IMR-90 (cell line): ENCODE measurements around the gene DRC3. TPM values are rescaled to one million over a fixed set of nuclear protein-coding genes. Genes with fewer than 3 reads are reported as not detected.

Source experiments
- ATAC-seq: fragments of 200-7000 bp; cut with Tn5 transposase; 2 replicates; pipeline ENCODE4 v1.9.1; 2020; ENCODE audit warnings: low read depth, mild to moderate bottlenecking, moderate library complexity
- BruUV-seq: library from RNA; stranded (reverse); fragments of 400-500 nt; replicated peaks from 2 replicates; lab custom pipeline; 2021; lab: Mats Ljungman, UMichigan
- CTCF ChIA-PET: fragments of 300-600 bp; formaldehyde crosslinking; extraction: SDS; loops from one replicate; lab custom pipeline; 2021; ENCODE audit warnings: antibody characterized with exemption; lab: Yijun Ruan, JAX
- POLR2A ChIA-PET: fragments of 300-600 bp; sonication (Branson Sonifier 250); formaldehyde crosslinking; loops from one replicate; lab custom pipeline; 2022; ENCODE audit warnings: antibody characterized with exemption; ENCODE audit not compliant: unreplicated experiment; lab: Charles Lee
- DNase-seq: peaks from one replicate; pipeline ENCODE4 v3.0.0; 2013
- H2AFZ ChIP-seq: replicated peaks from 2 replicates; pipeline ENCODE3; 2013; ENCODE audit warnings: low read length, mild to moderate bottlenecking; ENCODE audit not compliant: poor library complexity
- H2AK5ac ChIP-seq: 2 replicates; pipeline ENCODE4 v1.6.1; 2013; ENCODE audit warnings: low read depth, low read length, inconsistent platforms
- H2AK9ac ChIP-seq: replicated peaks from 2 replicates; pipeline ENCODE3; 2013; ENCODE audit warnings: mild to moderate bottlenecking, low read depth, low read length, moderate library complexity; ENCODE audit not compliant: poor library complexity
- H2BK120ac ChIP-seq: 2 replicates; pipeline ENCODE4 v1.6.1; 2013; ENCODE audit warnings: low read depth, low read length, inconsistent platforms
- H2BK15ac ChIP-seq: 3 replicates; pipeline ENCODE4 v1.6.1; 2013; ENCODE audit warnings: low read depth, low read length, inconsistent platforms
- H2BK20ac ChIP-seq: 2 replicates; pipeline ENCODE4 v1.6.1; 2013; ENCODE audit warnings: low read depth, mild to moderate bottlenecking, inconsistent platforms, low read length, moderate library complexity
- H2BK5ac ChIP-seq: 2 replicates; pipeline ENCODE4 v1.6.1; 2013; ENCODE audit warnings: mild to moderate bottlenecking, low read depth, low read length, inconsistent platforms; ENCODE audit not compliant: poor library complexity, severe bottlenecking
- H3K14ac ChIP-seq: replicated peaks from 2 replicates; pipeline ENCODE4 v1.6.1; 2013; ENCODE audit warnings: low read depth, low read length, inconsistent platforms
- H3K18ac ChIP-seq: 2 replicates; pipeline ENCODE4 v1.6.1; 2013; ENCODE audit warnings: low read depth, low read length, control low read depth
- H3K23ac ChIP-seq: 2 replicates; pipeline ENCODE4 v1.6.1; 2013; ENCODE audit warnings: low read depth, low read length, inconsistent platforms
- H3K27ac ChIP-seq: 2 replicates; pipeline ENCODE4 v1.5.1; 2013; ENCODE audit warnings: mild to moderate bottlenecking, control low read depth, low read length; ENCODE audit not compliant: insufficient read depth
- H3K27me3 ChIP-seq: 2 replicates; pipeline ENCODE4 v1.6.1; 2013; ENCODE audit warnings: low read length; ENCODE audit not compliant: control insufficient read depth, insufficient read depth
- H3K36me3 ChIP-seq: 2 replicates; pipeline ENCODE4 v1.6.1; 2013; ENCODE audit warnings: low read length, mixed read lengths; ENCODE audit not compliant: control insufficient read depth, insufficient read depth
- H3K4ac ChIP-seq: 2 replicates; pipeline ENCODE4 v1.6.1; 2013; ENCODE audit warnings: low read depth, low read length, inconsistent platforms
- H3K4me1 ChIP-seq: 2 replicates; pipeline ENCODE4 v1.6.1; 2013; ENCODE audit warnings: low read length, mixed read lengths; ENCODE audit not compliant: control insufficient read depth, insufficient read depth
- H3K4me2 ChIP-seq: 2 replicates; pipeline ENCODE4 v1.6.1; 2013; ENCODE audit warnings: low read depth, mild to moderate bottlenecking, control low read depth, low read length, moderate library complexity
- H3K4me3 ChIP-seq: 2 replicates; pipeline ENCODE4 v1.5.1; 2013; ENCODE audit warnings: low read depth, mild to moderate bottlenecking, control low read depth, low read length, moderate library complexity; ENCODE audit not compliant: insufficient read depth
- H3K56ac ChIP-seq: 2 replicates; pipeline ENCODE4 v1.6.1; 2013; ENCODE audit warnings: low read length, inconsistent platforms; ENCODE audit not compliant: insufficient read depth; ENCODE audit errors: extremely low read depth
- H3K79me1 ChIP-seq, 2 experiments: 2 replicates each; pipeline ENCODE4 v1.6.1; 2013; ENCODE audit warnings: low read length in 2 of 2, inconsistent platforms in 1 of 2, low read depth in 1 of 2
- H3K9ac ChIP-seq: 2 replicates; pipeline ENCODE4 v1.6.1; 2013; ENCODE audit warnings: low read depth, low read length, control low read depth
- H3K9me1 ChIP-seq: 2 replicates; pipeline ENCODE4 v1.6.1; 2013; ENCODE audit warnings: low read length, inconsistent platforms; ENCODE audit not compliant: insufficient read depth
- H3K9me3 ChIP-seq: 2 replicates; pipeline ENCODE4 v1.6.1; 2013; ENCODE audit warnings: low read length; ENCODE audit not compliant: control insufficient read depth, insufficient read depth
- H4K20me1 ChIP-seq: 2 replicates; pipeline ENCODE4 v1.6.1; 2013; ENCODE audit warnings: low read length, inconsistent platforms; ENCODE audit not compliant: insufficient read depth
- H4K5ac ChIP-seq: 2 replicates; pipeline ENCODE4 v1.6.1; 2013; ENCODE audit warnings: mild to moderate bottlenecking, low read depth, low read length, control low read depth
- H4K8ac ChIP-seq, 2 experiments: 2 replicates each; pipeline ENCODE4 v1.6.1; 2013; ENCODE audit warnings: low read depth in 2 of 2, low read length in 2 of 2, control low read depth in 1 of 2, inconsistent platforms in 1 of 2
- H4K91ac ChIP-seq: 2 replicates; pipeline ENCODE4 v1.6.1; 2013; ENCODE audit warnings: low read depth, low read length, inconsistent platforms; ENCODE audit not compliant: insufficient read depth
- CHD1 ChIP-seq: IDR thresholded peaks from 2 replicates; pipeline ENCODE4 v1.6.1; 2012; ENCODE audit warnings: low read depth, low read length, improper control_type of control experiment
- FOS ChIP-seq: fragments of 150-350 bp; IDR thresholded peaks from 2 replicates; pipeline ENCODE4 v1.6.1; 2016; ENCODE audit warnings: low read depth, low read length
- MAFK ChIP-seq: IDR thresholded peaks from 2 replicates; pipeline ENCODE4 v1.6.1; 2012; ENCODE audit warnings: low read depth, low read length, improper control_type of control experiment
- MAZ ChIP-seq: IDR thresholded peaks from 2 replicates; pipeline ENCODE4 v1.6.1; 2012; ENCODE audit warnings: low read depth, mild to moderate bottlenecking, low read length, improper control_type of control experiment, moderate library complexity, borderline replicate concordance
- MXI1 ChIP-seq: IDR thresholded peaks from 2 replicates; pipeline ENCODE4 v1.6.1; 2012; ENCODE audit warnings: low read depth, mild to moderate bottlenecking, low read length, moderate library complexity, borderline replicate concordance
- NFE2L2 ChIP-seq: fragments of 150-350 bp; IDR thresholded peaks from 2 replicates; pipeline ENCODE4 v1.6.1; 2016; ENCODE audit warnings: low read depth, mild to moderate bottlenecking, low read length
- POLR2A ChIP-seq: IDR thresholded peaks from 2 replicates; pipeline ENCODE4 v1.6.1; 2012; ENCODE audit warnings: mild to moderate bottlenecking, low read depth, low read length
- RAD21 ChIP-seq: IDR thresholded peaks from 2 replicates; pipeline ENCODE4 v1.6.1; 2012; ENCODE audit warnings: low read length, improper control_type of control experiment
- RCOR1 ChIP-seq: IDR thresholded peaks from 2 replicates; pipeline ENCODE4 v1.6.1; 2012; ENCODE audit warnings: mild to moderate bottlenecking, low read length, improper control_type of control experiment; ENCODE audit not compliant: insufficient replicate concordance
- whole genome bisulfite sequencing, 2 experiments: methylation state at CpG; one replicate each; pipeline versions ENCODE4 v1.1.5 to v1.1.7; 2013; ENCODE audit warnings: missing lambda C conversion rate in 2 of 2; ENCODE audit not compliant: insufficient read length in 1 of 2; ENCODE audit errors: extremely low coverage in 2 of 2; 5-methylcytosine and 5-hydroxymethylcytosine counted together
- dilution Hi-C: fragments of 300-500 bp; cut with HindIII; formaldehyde crosslinking; loops from one replicate; pipeline ENCODE4 v1.14.3; 2018; ENCODE audit warnings: low sequenced_read_pairs; ENCODE audit not compliant: unreplicated experiment
- in situ Hi-C: fragments of 300-500 bp; cut with MboI; formaldehyde crosslinking; loops from 3 replicates; pipeline ENCODE4 v1.14.3; 2019; ENCODE audit warnings: low sequenced_read_pairs, inconsistent platforms, mixed read lengths
- intact Hi-C: fragments of 100-400 bp; cut with micrococcal nuclease; formaldehyde crosslinking; loops from 2 replicates; pipeline ENCODE4 v1.10.0; 2022
- polyA plus RNA-seq, 3 experiments: library from polyadenylated mRNA; depleted of rRNA; stranded (reverse); fragments of >200 nt; gene quantifications; 2 replicates each; pipeline ENCODE4 v1.2.3, GENCODE V29; 2012; ENCODE audit warnings: low replicate concordance in 1 of 3
- total RNA-seq: library from RNA; depleted of rRNA; stranded (reverse); fragments of >200 nt; gene quantifications from 2 replicates; pipeline ENCODE4 v1.2.3, GENCODE V29; 2012

Gene DRC3
- total and polyA plus RNA-seq, 2 of the 4 experiments (the other 2 are of a cell fraction), result 0.55 to 0.72 TPM

DNA sequence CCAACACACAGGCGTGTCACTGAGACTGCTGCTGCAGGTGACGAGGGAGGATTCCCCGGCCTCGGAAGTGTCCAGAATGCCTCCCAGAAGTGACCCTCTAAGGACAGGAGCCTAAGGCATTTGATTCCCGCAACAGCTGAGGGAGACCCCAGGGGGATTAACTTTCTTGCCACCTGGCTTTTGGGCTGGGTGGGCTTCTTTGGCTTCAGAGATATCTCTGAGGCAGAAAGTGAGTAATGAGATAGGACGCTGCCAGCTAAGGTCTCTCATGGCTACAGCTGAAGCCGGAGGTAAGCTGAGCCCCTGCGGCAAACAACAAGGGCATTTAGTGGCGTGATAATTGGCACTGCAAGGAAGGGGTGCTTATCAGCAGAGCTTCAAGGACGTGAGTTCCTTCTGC, 17.0 kb downstream of the DRC3 start:
- Histone ChIP-seq H4K20me1 (no peaks in the 10 kb centered on the region), H3K4me2 (no peak overlapping the region), H3K4ac (no peak overlapping the region), H2BK120ac (no peak overlapping the region), H2BK15ac (no peak overlapping the region), H2AFZ (no peak overlapping the region), H3K4me1 (peaks cover 4% of the 10 kb centered on the region; the same call in 1 of the 2 replicates), H3K14ac (no peak overlapping the region), H3K27ac (no peak overlapping the region), H4K5ac (no peak overlapping the region), H2AK5ac (peak overlapping the region; percentile 67), H2BK20ac (no peak overlapping the region), H3K9me1 (peaks cover 2% of the 10 kb centered on the region; the same call in 1 of the 2 replicates), H3K23ac (no peak overlapping the region), H3K36me3 (no peaks in the 10 kb centered on the region), H3K56ac (no peak overlapping the region), H3K9me3 (no peaks in the 10 kb centered on the region), H3K79me1 (no peaks in the 10 kb centered on the region), H2BK5ac (no peak overlapping the region), H3K9ac (no peak overlapping the region), H3K18ac (no peak overlapping the region), H3K4me3 (no peak overlapping the region), H4K91ac (no peak overlapping the region), H3K27me3 (no peaks in the 10 kb centered on the region), H2AK9ac (no peak overlapping the region), H4K8ac (no peak overlapping the region)
- no TSS peak for BruUV-seq
- ATAC-seq (no peak), DNase-seq (no peak)
- ChIA-PET POLR2A (no interaction called here), CTCF (no interaction called here)
- intact Hi-C loops (loop anchor here (5.0 kb wide), 1 partner anchor 38 kb away; no protein-coding TSS in a partner anchor), in situ Hi-C loops (no loop called here), dilution Hi-C loops (no loop called here)
- 93% methylated on average over 3 of the region's 10 CpGs; no CpG with 5 or more reads in 1 of the 2 experiments for WGBS, 2 experiments
- TF ChIP-seq MAZ, result no peak
- TF ChIP-seq RAD21, result no peak
- TF ChIP-seq FOS, result no peak
- TF ChIP-seq RCOR1, result no peak
- no peak for TF ChIP-seq MAFK
- no peak for TF ChIP-seq NFE2L2
- TF ChIP-seq POLR2A, result no peak
- no peak for TF ChIP-seq MXI1
- no peak for TF ChIP-seq CHD1
